Muscle layer of colon (tissue), 2 donors: ENCODE measurements around the gene RHOF.

ENCODE experiments used
- H3K27ac ChIP-seq: one replicate; pipeline ENCODE4 v1.7.0; 2013; ENCODE audit warnings: low read depth, mild to moderate bottlenecking, low read length, moderate library complexity
- H3K27me3 ChIP-seq, 2 donors: one replicate each; pipeline ENCODE4 v1.7.0; 2013; ENCODE audit warnings: low read length in 2 of 2, mild to moderate bottlenecking in 2 of 2; ENCODE audit not compliant: insufficient read depth in 2 of 2, control insufficient read depth in 1 of 2
- H3K36me3 ChIP-seq: one replicate; pipeline ENCODE4 v1.7.0; 2013; ENCODE audit warnings: mild to moderate bottlenecking, low read length; ENCODE audit not compliant: insufficient read depth
- H3K4me1 ChIP-seq: one replicate; pipeline ENCODE4 v1.7.0; 2013; ENCODE audit warnings: mild to moderate bottlenecking, low read length; ENCODE audit not compliant: insufficient read depth
- H3K4me3 ChIP-seq, 2 donors: one replicate each; pipeline ENCODE4 v1.7.0; 2013; ENCODE audit warnings: low read length in 2 of 2, low read depth in 1 of 2, mild to moderate bottlenecking in 1 of 2, moderate library complexity in 1 of 2
- H3K9ac ChIP-seq: one replicate; pipeline ENCODE4 v1.7.0; 2013; ENCODE audit warnings: low read length
- H3K9me3 ChIP-seq: one replicate; pipeline ENCODE4 v1.7.0; 2013; ENCODE audit warnings: mild to moderate bottlenecking, low read length
- donor health status: abdominal sarcoma.
- donor health status: Adenocarcinoma of cecum.

Gene RHOF

DNA sequence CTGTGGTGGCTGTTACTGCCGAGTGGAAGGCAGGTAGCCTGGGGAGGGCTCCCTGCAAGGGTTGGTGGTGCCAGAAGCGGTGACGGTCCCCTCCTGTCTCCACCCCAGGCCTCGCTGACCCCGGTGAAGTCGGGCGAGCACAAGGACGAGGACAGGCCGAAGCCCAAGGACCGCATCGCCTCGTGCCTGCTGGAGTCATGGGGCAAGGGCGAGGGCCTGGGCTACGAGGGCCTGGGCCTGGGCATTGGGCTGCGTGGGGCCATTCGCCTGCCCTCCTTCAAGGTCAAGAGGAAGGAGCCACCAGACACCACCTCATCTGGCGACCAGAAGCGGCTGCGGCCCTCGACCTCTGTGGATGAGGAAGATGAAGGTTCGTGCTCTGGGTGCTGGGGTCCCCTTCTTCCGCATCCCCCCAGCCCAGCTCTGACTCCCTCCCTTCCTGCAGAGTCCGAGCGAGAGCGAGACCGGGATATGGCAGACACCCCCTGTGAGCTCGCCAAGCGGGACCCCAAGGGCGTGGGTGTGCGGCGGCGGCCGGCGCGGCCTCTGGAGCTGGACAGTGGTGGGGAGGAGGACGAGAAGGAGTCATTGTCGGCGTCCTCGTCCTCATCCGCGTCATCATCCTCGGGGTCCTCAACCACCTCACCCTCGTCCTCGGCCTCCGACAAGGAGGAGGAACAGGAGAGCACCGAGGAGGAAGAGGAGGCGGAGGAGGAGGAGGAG lies 23.6 kb upstream of the RHOF start:
- Histone ChIP-seq H3K9me3 (no peaks in the 10 kb centered on the region), H3K36me3 (peaks cover 57% of the 10 kb centered on the region), H3K27me3 (no peaks in the 10 kb centered on the region), H3K27ac (no peak overlapping the region), H3K4me3 (no peak overlapping the region), H3K9ac (no peak overlapping the region), H3K4me1 (peaks cover 13% of the 10 kb centered on the region)

DNA sequence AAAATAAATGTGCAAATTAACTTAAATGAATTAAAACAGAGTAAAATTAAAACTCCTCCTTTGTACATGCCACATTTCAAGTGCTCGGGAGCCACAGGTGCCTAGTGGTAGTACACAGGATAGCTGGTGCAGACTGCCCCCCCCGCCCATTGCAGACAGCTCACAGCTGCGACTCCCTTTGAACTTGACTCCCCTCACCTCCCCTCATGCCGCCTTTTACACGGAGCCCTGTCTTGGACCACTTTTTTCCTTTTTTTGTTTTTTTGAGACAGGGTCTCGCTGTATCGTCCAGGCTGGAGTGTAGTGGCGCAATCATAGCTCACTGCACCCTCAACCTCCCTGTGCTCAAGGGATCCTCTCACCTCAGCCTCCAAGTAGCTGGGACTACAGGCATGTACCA lies 21.8 kb upstream of the RHOF start:
- Histone ChIP-seq H3K9ac (no peak overlapping the region), H3K4me3 (no peak overlapping the region), H3K27ac (no peak overlapping the region), H3K4me1 (peaks cover 29% of the 10 kb centered on the region), H3K36me3 (peaks cover 65% of the 10 kb centered on the region), H3K27me3 (no peaks in the 10 kb centered on the region), H3K9me3 (no peaks in the 10 kb centered on the region)

DNA sequence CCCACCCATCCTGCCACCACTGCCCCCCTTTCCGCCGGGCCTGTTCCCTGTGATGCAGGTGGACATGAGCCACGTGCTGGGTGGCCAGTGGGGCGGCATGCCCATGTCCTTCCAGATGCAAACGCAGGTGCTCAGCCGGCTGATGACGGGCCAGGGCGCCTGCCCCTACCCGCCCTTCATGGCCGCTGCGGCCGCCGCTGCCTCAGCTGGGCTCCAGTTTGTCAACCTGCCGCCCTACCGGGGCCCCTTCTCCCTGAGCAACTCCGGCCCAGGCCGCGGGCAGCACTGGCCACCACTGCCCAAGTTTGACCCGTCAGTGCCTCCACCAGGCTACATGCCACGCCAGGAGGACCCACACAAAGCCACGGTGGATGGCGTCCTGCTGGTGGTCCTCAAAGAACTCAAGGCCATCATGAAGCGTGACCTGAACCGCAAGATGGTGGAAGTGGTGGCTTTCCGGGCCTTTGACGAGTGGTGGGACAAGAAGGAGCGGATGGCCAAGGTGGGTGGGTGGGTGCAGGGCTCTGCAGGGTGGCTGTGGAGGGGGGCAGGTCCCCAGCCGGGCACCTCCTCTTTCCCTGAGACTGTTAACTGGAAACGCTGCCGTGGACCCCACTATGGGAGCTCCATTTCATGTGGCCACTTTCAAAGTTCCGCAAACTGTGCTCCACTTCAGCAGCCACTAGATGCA lies 21.1 kb upstream of the RHOF start:
- Histone ChIP-seq H3K27me3 (no peaks in the 10 kb centered on the region), H3K36me3 (peaks cover 65% of the 10 kb centered on the region), H3K4me1 (peaks cover 29% of the 10 kb centered on the region), H3K4me3 (no peak overlapping the region), H3K9me3 (no peaks in the 10 kb centered on the region), H3K9ac (no peak overlapping the region), H3K27ac (no peak overlapping the region)

DNA sequence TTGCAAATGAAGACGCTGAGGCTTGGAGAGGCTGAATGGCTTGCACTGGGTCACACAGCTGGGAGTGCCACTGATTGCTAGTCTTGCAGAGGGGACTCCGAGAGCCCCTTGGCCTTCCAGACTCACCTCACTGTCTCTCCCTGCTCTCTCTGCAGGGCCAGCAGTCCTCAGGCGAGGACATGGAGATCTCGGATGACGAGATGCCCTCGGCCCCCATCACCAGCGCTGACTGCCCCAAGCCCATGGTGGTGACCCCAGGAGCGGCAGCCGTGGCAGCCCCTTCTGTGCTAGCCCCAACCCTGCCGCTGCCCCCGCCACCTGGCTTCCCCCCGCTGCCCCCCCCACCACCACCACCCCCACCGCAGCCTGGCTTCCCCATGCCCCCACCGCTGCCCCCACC lies 20.5 kb upstream of the RHOF start:
- Histone ChIP-seq H3K27ac (no peak overlapping the region), H3K36me3 (peaks cover 65% of the 10 kb centered on the region), H3K27me3 (no peaks in the 10 kb centered on the region), H3K4me3 (no peak overlapping the region), H3K9ac (no peak overlapping the region), H3K9me3 (no peaks in the 10 kb centered on the region), H3K4me1 (peaks cover 29% of the 10 kb centered on the region)

DNA sequence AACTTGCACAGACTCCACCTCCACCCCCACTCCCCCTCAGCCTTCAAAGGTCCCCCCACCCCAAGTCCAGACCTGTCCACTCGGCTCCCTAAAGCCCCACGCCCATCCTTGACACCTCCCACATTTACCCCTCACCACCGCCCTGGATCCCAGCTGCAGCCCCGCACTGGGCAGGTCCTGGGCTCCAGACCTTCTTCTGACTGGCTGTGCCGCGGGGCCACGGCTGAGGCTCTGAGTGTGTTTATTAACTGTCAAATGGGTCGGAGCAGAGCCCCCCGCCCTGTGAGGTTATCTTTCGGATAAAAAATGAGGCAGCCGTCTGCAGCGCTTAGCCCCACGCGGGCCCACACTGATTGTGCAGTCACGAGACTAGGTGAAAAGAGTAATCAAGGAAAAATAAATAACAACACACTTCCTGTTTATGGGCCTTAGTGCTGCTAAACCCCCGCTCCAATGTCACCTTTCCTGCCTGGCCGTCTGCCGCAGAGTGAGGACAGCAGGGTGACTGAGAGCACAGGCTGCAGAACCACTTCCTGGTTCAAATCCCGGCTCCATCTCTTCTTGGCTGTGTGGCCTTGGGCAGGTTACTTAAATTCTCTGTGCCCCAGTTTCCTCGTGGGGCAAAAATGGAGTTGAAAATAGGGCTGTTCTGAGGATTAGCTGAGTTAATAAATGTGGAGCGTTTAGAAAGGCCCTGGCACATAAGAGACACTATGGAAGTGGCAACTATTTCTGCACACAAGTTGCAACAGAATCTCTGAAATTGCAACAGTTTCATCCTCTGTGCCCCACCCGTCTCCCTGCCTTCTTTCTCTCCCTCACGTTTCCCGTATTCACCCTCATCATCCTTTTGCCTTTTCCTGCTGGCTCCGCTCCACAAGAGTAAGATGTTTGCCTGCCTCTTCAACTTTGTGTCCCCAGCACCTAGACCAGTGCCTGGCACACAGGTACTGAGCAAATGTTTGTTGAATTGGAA lies 19.7 kb upstream of the RHOF start:
- Histone ChIP-seq H3K4me1 (peaks cover 29% of the 10 kb centered on the region), H3K36me3 (peaks cover 65% of the 10 kb centered on the region), H3K4me3 (peak overlapping the region; percentile 17 to 82), H3K9ac (no peak overlapping the region), H3K27ac (no peak overlapping the region), H3K27me3 (no peaks in the 10 kb centered on the region), H3K9me3 (no peaks in the 10 kb centered on the region)

DNA sequence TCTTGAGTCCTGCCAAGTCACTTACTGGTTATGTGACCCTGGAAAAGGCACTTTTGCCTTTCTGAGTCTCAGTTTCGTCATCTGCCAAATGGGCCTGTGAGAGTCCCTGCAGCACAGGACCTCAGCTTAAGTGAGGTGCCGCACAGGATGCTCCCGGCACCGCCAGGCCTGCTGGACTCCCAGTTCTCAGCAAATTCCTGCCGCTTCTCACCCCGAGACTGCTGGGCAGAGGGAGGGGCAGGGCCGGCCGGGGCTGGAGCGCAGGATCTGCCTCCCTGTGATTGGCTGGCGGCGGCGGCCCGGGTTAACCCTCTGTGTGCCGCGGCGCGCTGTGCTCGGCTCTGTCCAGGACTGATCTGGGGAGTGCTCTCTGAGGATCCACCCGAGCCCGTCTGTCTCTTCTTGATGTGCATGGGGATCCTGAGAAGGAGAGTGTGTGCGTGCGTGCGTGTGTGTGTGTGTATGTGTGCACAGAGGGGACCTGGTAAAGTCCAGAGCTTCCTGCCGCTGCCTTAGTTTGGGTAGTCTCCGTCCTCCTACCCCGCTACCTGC lies 18.9 kb upstream of the RHOF start:
- Histone ChIP-seq H3K36me3 (peaks cover 57% of the 10 kb centered on the region), H3K27ac (peak overlapping the region; percentile 62), H3K27me3 (no peaks in the 10 kb centered on the region), H3K4me3 (peak overlapping the region; percentile 53 to 82), H3K9ac (no peak overlapping the region), H3K4me1 (peaks cover 31% of the 10 kb centered on the region), H3K9me3 (no peaks in the 10 kb centered on the region)

DNA sequence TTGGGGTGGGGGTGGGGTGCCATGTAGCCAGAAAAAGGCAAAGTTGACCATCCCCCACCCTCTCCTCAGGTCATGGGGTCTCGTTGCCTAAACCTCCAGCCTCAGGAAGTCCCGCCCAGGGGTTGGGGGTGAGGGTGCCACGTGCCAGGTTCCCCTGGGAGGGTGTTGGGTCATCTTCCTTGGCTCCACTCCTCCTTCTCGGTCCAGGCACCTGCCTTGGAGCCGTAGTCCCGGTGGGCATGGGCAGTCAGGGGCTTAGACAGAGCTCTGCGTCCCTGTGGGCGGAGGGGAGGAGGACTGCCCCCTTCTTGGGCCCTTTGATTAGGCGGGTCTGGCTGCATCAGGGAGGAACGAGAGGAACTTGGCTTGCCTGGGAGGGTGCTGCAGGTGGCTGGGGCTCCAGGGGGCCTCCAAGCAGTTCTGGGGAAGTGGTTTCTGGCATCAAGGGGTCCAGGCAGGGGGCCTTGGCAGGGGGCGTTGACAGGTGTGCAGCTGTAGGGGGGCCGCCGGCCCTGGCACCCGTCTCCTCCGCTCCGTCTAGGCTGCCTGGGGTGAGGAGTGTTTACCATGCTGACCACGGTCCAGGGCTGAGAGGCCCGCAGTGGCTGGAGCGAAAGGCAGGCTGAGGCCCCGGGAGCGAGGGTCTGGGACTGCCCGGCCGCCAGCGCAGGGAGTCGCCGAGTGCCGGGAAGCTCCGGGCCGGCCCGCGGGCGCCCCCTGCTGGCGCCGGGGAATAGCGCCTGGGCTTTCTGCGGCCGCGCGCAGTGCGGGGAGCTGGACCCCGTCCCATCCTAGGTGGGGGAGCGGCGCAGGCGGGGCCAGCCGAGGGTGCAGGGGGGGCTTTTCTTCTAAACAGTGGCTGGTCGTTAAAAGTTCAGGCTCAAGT lies 18.2 kb upstream of the RHOF start:
- Histone ChIP-seq H3K4me1 (peaks cover 38% of the 10 kb centered on the region), H3K27ac (peak overlapping the region; percentile 86), H3K4me3 (peak overlapping the region; percentile 60 to 82), H3K27me3 (no peaks in the 10 kb centered on the region), H3K9ac (peak overlapping the region; percentile 46), H3K36me3 (peaks cover 50% of the 10 kb centered on the region), H3K9me3 (no peaks in the 10 kb centered on the region)

DNA sequence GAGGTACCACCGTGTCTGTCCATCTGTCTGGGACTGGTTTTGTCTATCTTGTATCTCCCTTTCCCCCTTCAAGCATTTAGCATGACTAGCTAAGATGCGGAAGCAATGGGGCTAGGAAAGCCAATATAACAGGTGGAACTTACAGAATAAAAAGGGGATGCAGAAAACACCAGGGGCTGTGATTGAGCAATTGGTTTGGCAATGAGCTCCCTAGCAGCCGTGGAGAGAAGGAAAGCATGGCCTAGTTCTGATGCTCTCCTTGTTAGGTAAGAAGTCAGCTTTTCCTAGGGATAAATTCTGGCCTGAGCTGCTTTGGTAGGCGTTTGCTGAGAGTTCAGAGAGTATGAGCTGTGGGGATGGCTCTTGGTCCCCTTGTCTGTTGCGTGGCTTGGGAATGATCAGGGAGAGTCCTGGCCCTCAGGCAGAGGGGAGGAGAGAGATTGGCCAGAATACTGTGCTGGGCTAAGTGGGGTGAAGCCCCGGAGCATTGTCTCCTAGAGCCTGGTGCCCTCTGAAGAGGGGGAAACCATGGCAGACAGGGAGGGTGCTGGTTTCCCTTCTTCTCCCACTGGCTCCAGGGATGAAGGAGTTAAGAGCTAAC lies 17.4 kb upstream of the RHOF start:
- H3K27me3 ChIP-seq = no peaks in the 10 kb centered on the region
- H3K9me3 ChIP-seq = no peaks in the 10 kb centered on the region
- H3K27ac ChIP-seq = no peak overlapping the region
- H3K4me3 ChIP-seq = peak overlapping the region; percentile 60 to 82
- H3K4me1 ChIP-seq = peaks cover 45% of the 10 kb centered on the region
- peaks cover 45% of the 10 kb centered on the region for H3K36me3 ChIP-seq
- no peak overlapping the region for H3K9ac ChIP-seq

DNA sequence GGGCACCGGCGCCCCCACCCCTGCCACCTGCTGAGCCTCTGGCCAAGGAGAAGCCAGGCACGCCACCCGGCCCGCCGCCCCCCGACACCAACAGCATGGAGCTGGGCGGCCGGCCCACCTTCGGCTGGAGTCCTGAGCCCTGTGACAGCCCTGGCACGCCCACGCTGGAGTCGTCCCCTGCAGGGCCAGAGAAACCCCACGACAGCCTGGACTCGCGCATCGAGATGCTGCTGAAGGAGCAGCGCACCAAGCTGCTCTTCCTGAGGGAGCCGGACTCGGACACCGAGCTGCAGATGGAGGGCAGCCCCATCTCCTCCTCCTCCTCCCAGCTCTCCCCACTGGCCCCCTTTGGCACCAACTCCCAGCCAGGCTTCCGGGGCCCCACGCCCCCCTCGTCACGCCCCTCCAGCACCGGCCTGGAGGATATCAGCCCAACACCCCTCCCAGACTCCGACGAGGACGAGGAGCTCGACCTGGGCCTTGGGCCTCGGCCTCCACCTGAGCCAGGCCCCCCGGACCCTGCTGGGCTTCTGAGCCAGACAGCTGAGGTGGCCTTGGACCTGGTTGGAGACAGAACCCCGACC lies 16.8 kb upstream of the RHOF start:
- peaks cover 48% of the 10 kb centered on the region for H3K4me1 ChIP-seq
- H3K27me3 ChIP-seq = no peaks in the 10 kb centered on the region

DNA sequence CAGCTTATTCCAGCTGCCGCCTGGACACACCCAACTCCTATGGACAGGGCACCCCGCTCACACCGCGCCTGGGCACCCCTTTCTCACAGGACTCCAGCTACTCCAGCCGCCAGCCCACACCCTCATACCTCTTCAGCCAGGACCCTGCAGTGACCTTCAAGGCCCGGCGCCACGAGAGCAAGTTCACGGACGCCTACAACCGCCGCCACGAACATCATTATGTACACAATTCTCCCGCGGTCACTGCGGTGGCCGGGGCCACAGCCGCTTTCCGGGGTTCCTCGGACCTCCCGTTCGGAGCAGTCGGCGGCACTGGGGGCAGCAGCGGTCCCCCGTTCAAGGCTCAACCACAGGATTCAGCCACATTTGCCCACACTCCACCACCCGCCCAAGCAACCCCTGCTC lies 16.2 kb upstream of the RHOF start:
- Histone ChIP-seq H3K27ac (no peak overlapping the region), H3K27me3 (no peaks in the 10 kb centered on the region), H3K36me3 (peaks cover 40% of the 10 kb centered on the region), H3K9ac (no peak overlapping the region), H3K4me3 (no peak overlapping the region), H3K4me1 (peaks cover 48% of the 10 kb centered on the region), H3K9me3 (no peaks in the 10 kb centered on the region)

More for the DNA sequence above, 16.8 kb upstream of the RHOF start:
- Histone ChIP-seq H3K9me3 (no peaks in the 10 kb centered on the region), H3K4me3 (peak overlapping the region in 1 of 2 donors; percentile 82), H3K36me3 (peaks cover 42% of the 10 kb centered on the region), H3K27ac (no peak overlapping the region), H3K9ac (no peak overlapping the region)
